ENCODE data around the gene SGK1. TPM values are rescaled to one million over a fixed set of nuclear protein-coding genes. Genes with fewer than 3 reads are reported as not detected.

Gene SGK1
- total RNA-seq, 1 experiment from 2014 or later = 23.2 TPM

- ChIA-PET CTCF (no interaction called here), POLR2A (no interaction called here)
- Mint-ChIP-seq H3K27ac (no peak overlapping the region), H3K36me3 (no peaks in the 10 kb centered on the region), H3K4me1 (peaks cover 12% of the 10 kb centered on the region), H3K27me3 (ENCODE audit: low read depth) (no peaks in the 10 kb centered on the region; the same call in 1 of the 2 replicates), H3K9me3 (peaks cover 5% of the 10 kb centered on the region; the same call in 1 of the 2 replicates), H3K4me3 (no peak overlapping the region)
- no peak for TF ChIP-seq ZNF281 (CRISPR knock-in tag; IDR thresholded peaks at IDR 0.05)
- peak; percentile 44; the same call in 1 of the 2 replicates for TF ChIP-seq ZNF317 (CRISPR knock-in tag; IDR thresholded peaks at IDR 0.05; ENCODE audit: borderline replicate concordance, low read depth)
- ATAC-seq = peak; percentile 48
- no peak for DNase-seq (ENCODE audit: low spot score)
Observed at GRCh38 chr6:134253681-134254080, 64.2 kb downstream of the SGK1 start.

GRCh38 chr6:134251320-134251719 lies 66.6 kb downstream of the SGK1 start:
- no peaks in the 10 kb centered on the region; the same call in 1 of the 2 replicates for H3K27me3 Mint-ChIP-seq (ENCODE audit: low read depth)
- no peak for TF ChIP-seq ZNF396 (CRISPR knock-in tag; IDR thresholded peaks at IDR 0.05; ENCODE audit: borderline replicate concordance)
- no peak for TF ChIP-seq ELF4 (CRISPR knock-in tag; IDR thresholded peaks at IDR 0.05; ENCODE audit: low read depth)
- no peak for TF ChIP-seq AFF4 (CRISPR knock-in tag; IDR thresholded peaks at IDR 0.05; ENCODE audit: borderline replicate concordance)
- TF ChIP-seq SOX15 (CRISPR knock-in tag; IDR thresholded peaks at IDR 0.05) = no peak
- no peak for TF ChIP-seq MYBL2 (CRISPR knock-in tag; IDR thresholded peaks at IDR 0.05)
- no peak for TF ChIP-seq SMAD4 (CRISPR knock-in tag; IDR thresholded peaks at IDR 0.05)
- no peak for TF ChIP-seq PRDM15 (CRISPR knock-in tag; IDR thresholded peaks at IDR 0.05)
- no peak for TF ChIP-seq MXD4 (CRISPR knock-in tag; IDR thresholded peaks at IDR 0.05; ENCODE audit: borderline replicate concordance)
- no peak for TF ChIP-seq ZNF138 (CRISPR knock-in tag; conservative IDR thresholded peaks at IDR 0.05)
- TF ChIP-seq SP1 (CRISPR knock-in tag; conservative IDR thresholded peaks at IDR 0.05) = no peak
- TF ChIP-seq RORB (CRISPR knock-in tag; IDR thresholded peaks at IDR 0.05) = no peak
- no peak for TF ChIP-seq NFATC4 (CRISPR knock-in tag; IDR thresholded peaks at IDR 0.05)
- no peak for TF ChIP-seq ZBTB43 (CRISPR knock-in tag; IDR thresholded peaks at IDR 0.05)
- no peak for TF ChIP-seq ZNF671 (CRISPR knock-in tag; IDR thresholded peaks at IDR 0.05)
- TF ChIP-seq ZBTB21 (CRISPR knock-in tag; IDR thresholded peaks at IDR 0.05; ENCODE audit: borderline replicate concordance) = no peak
- no peak for TF ChIP-seq ZNF423 (CRISPR knock-in tag; IDR thresholded peaks at IDR 0.05)
- TF ChIP-seq ZNF219 (CRISPR knock-in tag; IDR thresholded peaks at IDR 0.05; ENCODE audit: borderline replicate concordance) = no peak
- no peak for TF ChIP-seq ZMAT4 (CRISPR knock-in tag; IDR thresholded peaks at IDR 0.05)
- TF ChIP-seq KAT7 (CRISPR knock-in tag; IDR thresholded peaks at IDR 0.05; ENCODE audit: borderline replicate concordance) = no peak
- H3K36me3 Mint-ChIP-seq = no peaks in the 10 kb centered on the region
- no peak overlapping the region for H3K4me3 Mint-ChIP-seq
- peaks cover 17% of the 10 kb centered on the region for H3K4me1 Mint-ChIP-seq
- POLR2A ChIA-PET = no interaction called here
- H3K27ac Mint-ChIP-seq = no peak overlapping the region
- ATAC-seq (no peak), DNase-seq (ENCODE audit: low spot score) (no peak)
- no peaks in the 10 kb centered on the region for H3K9me3 Mint-ChIP-seq
- CTCF ChIA-PET = no interaction called here
